ENCODE measurements around the gene PREP. TPM values are rescaled to one million over a fixed set of nuclear protein-coding genes. Genes with fewer than 3 reads are reported as not detected.

PREP gene
- total RNA-seq, 1 donor from 2014 or later: 55.4 TPM

DNA sequence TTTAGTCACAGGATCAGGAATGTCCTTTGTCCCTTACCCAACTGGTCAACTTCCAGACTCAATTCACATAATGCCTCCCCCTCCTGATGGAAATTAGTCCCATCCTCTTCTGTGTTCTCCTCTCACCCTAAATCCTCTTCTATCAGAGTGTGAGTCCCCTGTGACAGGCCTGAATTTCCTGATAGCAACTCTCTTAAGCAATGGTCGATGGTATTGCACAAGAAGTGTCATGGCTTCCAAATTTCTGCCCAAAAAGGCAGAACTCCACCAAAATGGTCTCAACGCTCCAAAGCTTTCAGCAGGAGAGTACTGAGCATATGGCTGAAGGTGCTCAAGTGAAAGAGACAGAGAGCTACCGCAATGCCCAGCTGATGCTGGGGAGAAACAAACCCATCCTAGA lies 2.4 kb downstream of the PREP start:
- H3K4me1 ChIP-seq (ENCODE audit: insufficient read depth, low read length): peaks cover 9% of the 10 kb centered on the region
- H3K27me3 Mint-ChIP-seq (ENCODE audit: low read depth, unreplicated experiment): peaks cover 3% of the 10 kb centered on the region
- FAIRE-seq: no peak
- peaks cover 44% of the 10 kb centered on the region for H4K20me1 ChIP-seq (ENCODE audit: insufficient read depth, low read length)
- H3K27ac ChIP-seq (ENCODE audit: low read depth, low read length): no peak overlapping the region
- H3K4me1 Mint-ChIP-seq (ENCODE audit: low read depth, unreplicated experiment): peaks cover 15% of the 10 kb centered on the region
- no peak overlapping the region for H3K4me3 ChIP-seq (ENCODE audit: insufficient read depth, low read depth, low read length)
- H3K36me3 Mint-ChIP-seq (ENCODE audit: low read depth, unreplicated experiment): peaks cover 7% of the 10 kb centered on the region
- H3K9me3 Mint-ChIP-seq (ENCODE audit: unreplicated experiment): no peaks in the 10 kb centered on the region
- no peak overlapping the region for H3K4me2 ChIP-seq (ENCODE audit: low read length)
- H3K4me3 Mint-ChIP-seq (ENCODE audit: unreplicated experiment): peak overlapping the region; percentile 5
- TF ChIP-seq, protein P1, sequence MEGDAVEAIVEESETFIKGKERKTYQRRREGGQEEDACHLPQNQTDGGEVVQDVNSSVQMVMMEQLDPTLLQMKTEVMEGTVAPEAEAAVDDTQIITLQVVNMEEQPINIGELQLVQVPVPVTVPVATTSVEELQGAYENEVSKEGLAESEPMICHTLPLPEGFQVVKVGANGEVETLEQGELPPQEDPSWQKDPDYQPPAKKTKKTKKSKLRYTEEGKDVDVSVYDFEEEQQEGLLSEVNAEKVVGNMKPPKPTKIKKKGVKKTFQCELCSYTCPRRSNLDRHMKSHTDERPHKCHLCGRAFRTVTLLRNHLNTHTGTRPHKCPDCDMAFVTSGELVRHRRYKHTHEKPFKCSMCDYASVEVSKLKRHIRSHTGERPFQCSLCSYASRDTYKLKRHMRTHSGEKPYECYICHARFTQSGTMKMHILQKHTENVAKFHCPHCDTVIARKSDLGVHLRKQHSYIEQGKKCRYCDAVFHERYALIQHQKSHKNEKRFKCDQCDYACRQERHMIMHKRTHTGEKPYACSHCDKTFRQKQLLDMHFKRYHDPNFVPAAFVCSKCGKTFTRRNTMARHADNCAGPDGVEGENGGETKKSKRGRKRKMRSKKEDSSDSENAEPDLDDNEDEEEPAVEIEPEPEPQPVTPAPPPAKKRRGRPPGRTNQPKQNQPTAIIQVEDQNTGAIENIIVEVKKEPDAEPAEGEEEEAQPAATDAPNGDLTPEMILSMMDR (IDR thresholded peaks at IDR 0.05; ENCODE audit: insufficient read depth, low read depth, low read length): no peak
- no peak for TF ChIP-seq EZH2 (IDR thresholded peaks at IDR 0.05; ENCODE audit: insufficient read depth, low read length)
- peaks cover 52% of the 10 kb centered on the region for H3K79me2 ChIP-seq (ENCODE audit: insufficient read depth, low read length)
- H3K9me3 ChIP-seq (ENCODE audit: insufficient read depth, low read depth, low read length): no peaks in the 10 kb centered on the region
- no peak overlapping the region for H3K9ac ChIP-seq (ENCODE audit: low read length)
- no peak for DNase-seq (ENCODE audit: low read depth)
- no peak overlapping the region for H3K27ac Mint-ChIP-seq (ENCODE audit: unreplicated experiment)
- peaks cover 10% of the 10 kb centered on the region for H3K36me3 ChIP-seq (ENCODE audit: insufficient read depth, low read length)
- no peak overlapping the region for H2AFZ ChIP-seq (ENCODE audit: low read depth, low read length)
- H3K27me3 ChIP-seq (ENCODE audit: insufficient read depth, low read length): no peaks in the 10 kb centered on the region

DNA sequence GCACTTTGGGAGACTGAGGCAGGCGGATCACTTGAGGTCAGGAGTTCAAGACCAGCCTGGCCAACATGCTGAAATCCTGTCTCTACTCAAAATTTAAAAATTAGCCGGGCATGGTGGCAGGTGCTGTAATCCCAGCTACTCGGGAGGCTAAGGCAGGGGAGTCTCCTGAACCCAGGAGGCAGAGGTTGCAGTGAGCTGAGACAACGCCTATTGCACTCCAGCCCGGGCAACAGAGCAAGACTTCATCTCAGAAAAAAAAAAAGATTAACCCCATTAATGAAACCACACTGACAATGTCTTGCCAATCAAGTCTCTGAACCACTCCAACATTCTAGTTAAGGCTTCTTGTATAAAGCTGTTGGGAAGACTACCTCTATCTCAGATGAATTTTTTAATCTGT lies 4.0 kb downstream of the PREP start:
- H3K27me3 ChIP-seq (ENCODE audit: insufficient read depth, low read length): no peaks in the 10 kb centered on the region
- H3K4me1 ChIP-seq (ENCODE audit: insufficient read depth, low read length): peaks cover 9% of the 10 kb centered on the region
- H3K4me3 Mint-ChIP-seq (ENCODE audit: unreplicated experiment): no peak overlapping the region
- no peaks in the 10 kb centered on the region for H3K9me3 ChIP-seq (ENCODE audit: insufficient read depth, low read depth, low read length)
- TF ChIP-seq, protein P1 (IDR thresholded peaks at IDR 0.05; ENCODE audit: insufficient read depth, low read depth, low read length): no peak
- no peak for TF ChIP-seq EZH2 (IDR thresholded peaks at IDR 0.05; ENCODE audit: insufficient read depth, low read length)
- no peak overlapping the region for H3K4me3 ChIP-seq (ENCODE audit: insufficient read depth, low read depth, low read length)
- H3K9me3 Mint-ChIP-seq (ENCODE audit: unreplicated experiment): no peaks in the 10 kb centered on the region
- H3K27ac Mint-ChIP-seq (ENCODE audit: unreplicated experiment): no peak overlapping the region
- H3K36me3 ChIP-seq (ENCODE audit: insufficient read depth, low read length): peaks cover 11% of the 10 kb centered on the region
- H3K36me3 Mint-ChIP-seq (ENCODE audit: low read depth, unreplicated experiment): peaks cover 7% of the 10 kb centered on the region
- H3K4me2 ChIP-seq (ENCODE audit: low read length): no peak overlapping the region
- peaks cover 52% of the 10 kb centered on the region for H3K79me2 ChIP-seq (ENCODE audit: insufficient read depth, low read length)
- H3K27ac ChIP-seq (ENCODE audit: low read depth, low read length): no peak overlapping the region
- H3K4me1 Mint-ChIP-seq (ENCODE audit: low read depth, unreplicated experiment): peaks cover 15% of the 10 kb centered on the region
- no peak for DNase-seq (ENCODE audit: low read depth)
- FAIRE-seq: no peak
- no peak overlapping the region for H3K9ac ChIP-seq (ENCODE audit: low read length)
- no peak overlapping the region for H2AFZ ChIP-seq (ENCODE audit: low read depth, low read length)
- no peaks in the 10 kb centered on the region for H3K27me3 Mint-ChIP-seq (ENCODE audit: low read depth, unreplicated experiment)
- peaks cover 44% of the 10 kb centered on the region for H4K20me1 ChIP-seq (ENCODE audit: insufficient read depth, low read length)

DNA sequence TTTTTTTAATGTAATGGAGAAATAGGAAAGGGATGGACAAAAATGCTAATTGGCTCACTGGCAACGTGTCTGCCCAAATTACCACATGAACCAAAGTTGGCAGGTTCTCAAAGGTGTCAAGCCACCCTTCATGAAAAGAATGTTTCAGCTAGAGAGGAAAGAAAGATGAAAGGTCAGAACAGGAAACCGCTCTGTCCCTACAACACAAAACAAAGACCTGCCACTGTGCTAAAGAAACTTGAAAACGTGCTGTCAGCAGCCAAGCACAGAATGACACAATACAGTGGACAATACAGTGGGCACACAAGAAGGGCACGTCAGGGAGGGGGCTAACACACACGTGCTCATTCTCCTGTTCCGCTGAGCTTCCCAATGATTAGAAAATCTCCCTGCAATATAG lies 4.9 kb downstream of the PREP start:
- H3K79me2 ChIP-seq (ENCODE audit: insufficient read depth, low read length): peaks cover 52% of the 10 kb centered on the region
- no peaks in the 10 kb centered on the region for H3K9me3 ChIP-seq (ENCODE audit: insufficient read depth, low read depth, low read length)
- no peak overlapping the region for H3K4me2 ChIP-seq (ENCODE audit: low read length)
- no peak overlapping the region for H3K4me3 ChIP-seq (ENCODE audit: insufficient read depth, low read depth, low read length)
- no peak for TF ChIP-seq EZH2 (IDR thresholded peaks at IDR 0.05; ENCODE audit: insufficient read depth, low read length)
- TF ChIP-seq, protein P1 (IDR thresholded peaks at IDR 0.05; ENCODE audit: insufficient read depth, low read depth, low read length): no peak
- no peak overlapping the region for H3K4me3 Mint-ChIP-seq (ENCODE audit: unreplicated experiment)
- DNase-seq (ENCODE audit: low read depth) (no peak), FAIRE-seq (no peak)
- H3K27ac ChIP-seq (ENCODE audit: low read depth, low read length): no peak overlapping the region
- peaks cover 44% of the 10 kb centered on the region for H4K20me1 ChIP-seq (ENCODE audit: insufficient read depth, low read length)
- H3K9me3 Mint-ChIP-seq (ENCODE audit: unreplicated experiment): no peaks in the 10 kb centered on the region
- H3K27me3 Mint-ChIP-seq (ENCODE audit: low read depth, unreplicated experiment): no peaks in the 10 kb centered on the region
- no peak overlapping the region for H3K27ac Mint-ChIP-seq (ENCODE audit: unreplicated experiment)
- H3K36me3 Mint-ChIP-seq (ENCODE audit: low read depth, unreplicated experiment): peaks cover 7% of the 10 kb centered on the region
- H3K36me3 ChIP-seq (ENCODE audit: insufficient read depth, low read length): peaks cover 11% of the 10 kb centered on the region
- peaks cover 15% of the 10 kb centered on the region for H3K4me1 Mint-ChIP-seq (ENCODE audit: low read depth, unreplicated experiment)
- H2AFZ ChIP-seq (ENCODE audit: low read depth, low read length): no peak overlapping the region
- H3K4me1 ChIP-seq (ENCODE audit: insufficient read depth, low read length): peaks cover 9% of the 10 kb centered on the region
- no peaks in the 10 kb centered on the region for H3K27me3 ChIP-seq (ENCODE audit: insufficient read depth, low read length)
- H3K9ac ChIP-seq (ENCODE audit: low read length): no peak overlapping the region

All from astrocyte (in vitro differentiated cells and primary cell).